Measurements from ENCODE around the gene CCDC134.

Gene CCDC134

GRCh38 chr22:41766476-41766875, 34.0 kb upstream of the CCDC134 start:
- TF ChIP-seq ZFX (IDR thresholded peaks at IDR 0.05): no peak
- TF ChIP-seq CTCF (conservative IDR thresholded peaks at IDR 0.05): no peak
- no peak overlapping the region for H3K27ac ChIP-seq

- no peak overlapping the region for H3K27ac ChIP-seq
- TF ChIP-seq CTCF (conservative IDR thresholded peaks at IDR 0.05) (no peak), ZFX (IDR thresholded peaks at IDR 0.05) (no peak)
These were observed 32.0 kb upstream of the CCDC134 start for GRCh38 chr22:41768430-41768829.

GRCh38 chr22:41770715-41771468, 29.6 kb upstream of the CCDC134 start:
- TF ChIP-seq ZFX (IDR thresholded peaks at IDR 0.05): no peak
- no peak for TF ChIP-seq CTCF (conservative IDR thresholded peaks at IDR 0.05)
- H3K27ac ChIP-seq: no peak overlapping the region

GRCh38 chr22:41772198-41772597, 28.3 kb upstream of the CCDC134 start:
- H3K27ac ChIP-seq: no peak overlapping the region
- no peak for TF ChIP-seq CTCF (conservative IDR thresholded peaks at IDR 0.05)
- no peak for TF ChIP-seq ZFX (IDR thresholded peaks at IDR 0.05)

- H3K27ac ChIP-seq: no peak overlapping the region
- no peak for TF ChIP-seq CTCF (conservative IDR thresholded peaks at IDR 0.05)
- no peak for TF ChIP-seq ZFX (IDR thresholded peaks at IDR 0.05)
These were observed 27.8 kb upstream of the CCDC134 start for GRCh38 chr22:41772645-41773044.

GRCh38 chr22:41775338-41775737, 25.1 kb upstream of the CCDC134 start:
- TF ChIP-seq ZFX (IDR thresholded peaks at IDR 0.05): no peak
- no peak overlapping the region for H3K27ac ChIP-seq

- no peak overlapping the region for H3K27ac ChIP-seq
- TF ChIP-seq CTCF (conservative IDR thresholded peaks at IDR 0.05): no peak
- no peak for TF ChIP-seq ZFX (IDR thresholded peaks at IDR 0.05)
These were observed 24.5 kb upstream of the CCDC134 start for GRCh38 chr22:41775976-41776375.

- TF ChIP-seq ZFX (IDR thresholded peaks at IDR 0.05): no peak
- TF ChIP-seq CTCF (conservative IDR thresholded peaks at IDR 0.05): no peak
- H3K27ac ChIP-seq: no peak overlapping the region
These were observed 24.1 kb upstream of the CCDC134 start for GRCh38 chr22:41776381-41776780.
